Stomach (tissue), 4 donors: ENCODE results near the gene CUZD1.

Experiments
- CTCF ChIP-seq, 7 experiments: fragments of 450-650 bp in 4 of 7; fragments of 200-600 bp in 3 of 7; sonication (generic) in 3 of 7; IDR thresholded peaks; one replicate each; pipeline ENCODE4 v1.5.1; 2016 to 2019; ENCODE audit warnings: antibody characterized with exemption in 7 of 7, control low read depth in 2 of 7, mild to moderate bottlenecking in 1 of 7
- POLR2A ChIP-seq, 4 donors: fragments of 450-650 bp; IDR thresholded peaks; one replicate each; pipeline ENCODE4 v1.6.1; 2016; ENCODE audit warnings: antibody characterized with exemption in 4 of 4, control low read depth in 2 of 4, mild to moderate bottlenecking in 1 of 4, moderate library complexity in 1 of 4
- POLR2AphosphoS5 ChIP-seq, 3 donors: sonication (generic); formaldehyde crosslinking; IDR thresholded peaks; one replicate each; pipeline ENCODE4 v1.6.1; 2016; ENCODE audit warnings: antibody characterized with exemption in 3 of 3

DNA sequence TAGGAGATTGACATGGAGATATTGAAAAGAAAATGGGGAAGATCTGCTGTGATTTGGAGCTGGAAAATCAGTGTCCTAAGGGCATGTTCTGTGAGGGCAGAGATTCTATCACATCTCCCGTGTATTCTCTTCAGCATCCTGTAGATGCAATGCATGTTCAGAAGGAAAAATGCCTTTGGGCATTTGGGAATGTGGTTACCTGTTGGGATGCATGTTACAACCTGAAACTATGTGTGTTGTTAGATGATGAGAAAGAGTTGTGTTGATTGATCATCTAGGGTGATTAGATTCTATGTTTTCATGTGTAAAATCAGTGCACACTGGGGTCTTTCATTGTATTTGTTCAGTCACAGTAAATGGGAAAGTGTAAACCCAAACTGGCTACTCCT, 14.7 kb downstream of the CUZD1 start:
- TF ChIP-seq CTCF (IDR thresholded peaks at IDR 0.05) (no peak), POLR2A (IDR thresholded peaks at IDR 0.05) (no peak), POLR2AphosphoS5 (IDR thresholded peaks at IDR 0.05) (no peak)
